H1 (cell line): ENCODE results near the gene DYRK1B. TPM values are rescaled to one million over a fixed set of nuclear protein-coding genes. Genes with fewer than 3 reads are reported as not detected.

Source experiments
- CTCF ChIA-PET: fragments of 300-600 bp; sonication (Branson Sonifier 250); formaldehyde crosslinking; loops from one replicate; lab custom pipeline; 2021; ENCODE audit not compliant: partially characterized antibody; lab: Charles Lee
- POLR2A ChIA-PET: fragments of 300-600 bp; sonication (Branson Sonifier 250); formaldehyde crosslinking; loops from one replicate; lab custom pipeline; 2021; ENCODE audit warnings: inconsistent platforms; ENCODE audit not compliant: partially characterized antibody; lab: Charles Lee
- DNase-seq, 2 experiments: peaks; one replicate each; pipeline versions ENCODE4 v3.0.0 to v3.0.0-alpha.2; 2010 to 2022; ENCODE audit warnings: low spot score in 2 of 2, low read depth in 1 of 2, mixed read lengths in 1 of 2
- FAIRE-seq: peaks from 2 replicates; lab custom pipeline; 2011; peaks lifted over from hg19 to GRCh38; lab: Jason Lieb, UNC
- H2AFZ ChIP-seq: 2 replicates; pipeline ENCODE4 v1.8.1; 2012; ENCODE audit warnings: low read length, inconsistent platforms
- H2AK5ac ChIP-seq: 2 replicates; pipeline ENCODE4 v1.6.1; 2013; ENCODE audit warnings: low read depth, low read length
- H2BK120ac ChIP-seq: replicated peaks from 2 replicates; pipeline ENCODE3; 2013; ENCODE audit warnings: low read depth, low read length, inconsistent platforms
- H2BK12ac ChIP-seq: 2 replicates; pipeline ENCODE4 v1.6.1; 2013; ENCODE audit warnings: low read depth, low read length
- H2BK15ac ChIP-seq: 2 replicates; pipeline ENCODE4 v1.6.1; 2013; ENCODE audit warnings: low read length
- H2BK20ac ChIP-seq: 2 replicates; pipeline ENCODE4 v1.6.1; 2013; ENCODE audit warnings: low read length
- H2BK5ac ChIP-seq: 2 replicates; pipeline ENCODE4 v1.6.1; 2013; ENCODE audit warnings: low read depth, low read length
- H3K14ac ChIP-seq: 2 replicates; pipeline ENCODE4 v1.6.1; 2013; ENCODE audit warnings: inconsistent platforms; ENCODE audit not compliant: insufficient read length
- H3K18ac ChIP-seq: 2 replicates; pipeline ENCODE4 v1.6.1; 2013; ENCODE audit warnings: low read length; ENCODE audit errors: extremely low read depth
- H3K23ac ChIP-seq: 2 replicates; pipeline ENCODE4 v1.6.1; 2013; ENCODE audit warnings: inconsistent platforms; ENCODE audit not compliant: insufficient read length
- H3K23me2 ChIP-seq: 2 replicates; pipeline ENCODE4 v1.6.1; 2013; ENCODE audit warnings: low read depth, low read length
- H3K27ac ChIP-seq: 2 replicates; pipeline ENCODE4 v1.6.1; 2011; ENCODE audit warnings: low read depth, low read length, inconsistent platforms
- H3K27me3 ChIP-seq, 4 experiments: replicated peaks in 1 of 4; 1 replicate in 1 of 4; 2 replicates in 3 of 4; pipeline versions ENCODE4 v1.6.1 to v1.8.1; 2011 to 2013; ENCODE audit warnings: low read length in 3 of 4, mild to moderate bottlenecking in 3 of 4, inconsistent platforms in 2 of 4, mixed read lengths in 2 of 4, moderate library complexity in 1 of 4; ENCODE audit not compliant: control insufficient read depth in 3 of 4, insufficient read depth in 3 of 4; ENCODE audit errors: extremely low read depth in 1 of 4
- H3K36me3 ChIP-seq, 4 experiments: 2 replicates each; pipeline versions ENCODE4 v1.6.1 to v1.8.1; 2011 to 2013; ENCODE audit warnings: mild to moderate bottlenecking in 4 of 4, low read length in 3 of 4, moderate library complexity in 2 of 4, control low read depth in 1 of 4, inconsistent platforms in 1 of 4; ENCODE audit not compliant: insufficient read depth in 4 of 4, control insufficient read depth in 2 of 4
- H3K4ac ChIP-seq: replicated peaks from 2 replicates; pipeline ENCODE3; 2013; ENCODE audit warnings: low read length, low read depth, mixed read lengths, inconsistent platforms; ENCODE audit not compliant: insufficient read length
- H3K4me1 ChIP-seq, 4 experiments: replicated peaks in 1 of 4; 1 replicate in 1 of 4; 2 replicates in 3 of 4; pipeline versions ENCODE4 v1.6.1 to v1.8.1; 2011 to 2013; ENCODE audit warnings: low read length in 3 of 4, inconsistent platforms in 2 of 4, mixed read lengths in 1 of 4; ENCODE audit not compliant: insufficient read depth in 4 of 4, control insufficient read depth in 3 of 4
- H3K4me2 ChIP-seq, 2 experiments: 2 replicates each; pipeline versions ENCODE4 v1.6.1 to v1.8.1; 2011 to 2013; ENCODE audit warnings: low read depth in 2 of 2, low read length in 2 of 2, control low read depth in 1 of 2, inconsistent platforms in 1 of 2, mild to moderate bottlenecking in 1 of 2; ENCODE audit not compliant: insufficient read depth in 1 of 2
- H3K4me3 ChIP-seq, 4 experiments: fragments of 200-600, 300-600 bp in 1 of 4; sonication (generic), shearing (Covaris generic), sonication (Bioruptor Twin) in 1 of 4; 2 replicates each; pipeline versions ENCODE4 v1.5.1 to v1.8.1; 2011 to 2016; ENCODE audit warnings: low read length in 4 of 4, low read depth in 3 of 4, control low read depth in 2 of 4, inconsistent platforms in 2 of 4, mild to moderate bottlenecking in 2 of 4, mixed read lengths in 1 of 4, moderate library complexity in 1 of 4; ENCODE audit not compliant: insufficient read depth in 2 of 4; ENCODE audit errors: extremely low read depth in 1 of 4
- H3K56ac ChIP-seq: replicated peaks from 2 replicates; pipeline ENCODE3; 2013; ENCODE audit warnings: low read depth, mild to moderate bottlenecking, mixed read lengths, low read length, inconsistent platforms; ENCODE audit not compliant: insufficient read length
- H3K79me1 ChIP-seq: 2 replicates; pipeline ENCODE4 v1.6.1; 2013; ENCODE audit warnings: low read depth, low read length, control low read depth
- H3K79me2 ChIP-seq, 2 experiments: 2 replicates each; pipeline versions ENCODE4 v1.6.1 to v1.8.1; 2012 to 2013; ENCODE audit warnings: low read length in 2 of 2, mild to moderate bottlenecking in 2 of 2, inconsistent platforms in 1 of 2; ENCODE audit not compliant: insufficient read depth in 2 of 2, control insufficient read depth in 1 of 2
- H3K9ac ChIP-seq, 4 experiments: replicated peaks in 1 of 4; 1 replicate in 1 of 4; 2 replicates in 3 of 4; pipeline versions ENCODE4 v1.6.1 to v1.8.1; 2011 to 2013; ENCODE audit warnings: low read depth in 3 of 4, low read length in 3 of 4, control low read depth in 2 of 4, mild to moderate bottlenecking in 2 of 4, moderate library complexity in 2 of 4, inconsistent platforms in 1 of 4; ENCODE audit errors: extremely low read depth in 1 of 4
- H3K9me3 ChIP-seq, 2 experiments: 2 replicates each; pipeline versions ENCODE4 v1.6.1 to v1.8.1; 2012 to 2013; ENCODE audit warnings: mild to moderate bottlenecking in 2 of 2, moderate library complexity in 2 of 2, control low read depth in 1 of 2, inconsistent platforms in 1 of 2, low read depth in 1 of 2, low read length in 1 of 2, mixed read lengths in 1 of 2; ENCODE audit not compliant: insufficient read depth in 2 of 2
- H4K20me1 ChIP-seq, 2 experiments: replicated peaks in 1 of 2; 2 replicates each; pipeline versions ENCODE3 to v1.8.1; 2011 to 2013; ENCODE audit warnings: inconsistent platforms in 2 of 2, low read length in 2 of 2, mild to moderate bottlenecking in 1 of 2; ENCODE audit not compliant: insufficient read depth in 2 of 2, control insufficient read depth in 1 of 2
- H4K5ac ChIP-seq: 2 replicates; pipeline ENCODE4 v1.6.1; 2013; ENCODE audit warnings: low read length, low read depth, mixed read lengths, inconsistent platforms; ENCODE audit not compliant: insufficient read length
- H4K8ac ChIP-seq: 2 replicates; pipeline ENCODE4 v1.8.0; 2013; ENCODE audit warnings: mild to moderate bottlenecking, moderate library complexity, low read length, inconsistent platforms; ENCODE audit not compliant: insufficient read depth; ENCODE audit errors: extremely low read depth
- H4K91ac ChIP-seq: replicated peaks from 2 replicates; pipeline ENCODE3; 2013; ENCODE audit warnings: low read length, mixed read lengths, inconsistent platforms; ENCODE audit not compliant: insufficient read length
- ASH2L ChIP-seq: fragments of 200-600, 300-600 bp; sonication (generic); IDR thresholded peaks from one replicate; pipeline ENCODE4 v1.7.1; 2017; ENCODE audit warnings: low read length
- CTBP2 ChIP-seq: IDR thresholded peaks from 2 replicates; pipeline ENCODE4 v1.7.0; 2011; ENCODE audit warnings: borderline replicate concordance, mild to moderate bottlenecking, moderate library complexity, mixed read lengths, low read length; ENCODE audit not compliant: insufficient read depth, insufficient read length
- EP300 ChIP-seq, 2 experiments: IDR thresholded peaks; 1 replicate in 1 of 2; 2 replicates in 1 of 2; pipeline ENCODE4 v1.6.1; 2011 to 2012; ENCODE audit warnings: low read depth in 2 of 2, low read length in 2 of 2, mild to moderate bottlenecking in 2 of 2, borderline replicate concordance in 1 of 2, inconsistent platforms in 1 of 2, moderate library complexity in 1 of 2
- EZH2 ChIP-seq: fragments of 200-600 bp; sonication (generic); IDR thresholded peaks from 2 replicates; pipeline ENCODE4 v1.7.1; 2012; ENCODE audit warnings: low read depth, mild to moderate bottlenecking, moderate library complexity, low read length, inconsistent platforms; ENCODE audit not compliant: severe bottlenecking
- JUND ChIP-seq: IDR thresholded peaks from 2 replicates; pipeline ENCODE4 v1.6.1; 2011; ENCODE audit warnings: mild to moderate bottlenecking, improper control_type of control experiment, low read length
- MAFK ChIP-seq: IDR thresholded peaks from 2 replicates; pipeline ENCODE4 v1.6.1; 2012; ENCODE audit warnings: low read depth, mild to moderate bottlenecking, improper control_type of control experiment, low read length
- PHF8 ChIP-seq: fragments of 200-600 bp; sonication (generic); conservative IDR thresholded peaks from 2 replicates; pipeline ENCODE4 v1.7.1; 2012; ENCODE audit warnings: low read depth, mild to moderate bottlenecking, inconsistent platforms, low read length, moderate library complexity
- RXRA ChIP-seq: IDR thresholded peaks from 2 replicates; pipeline ENCODE4 v1.6.1; 2011; ENCODE audit warnings: low read depth, mild to moderate bottlenecking, low read length, moderate library complexity; ENCODE audit not compliant: insufficient read depth
- SAP30 ChIP-seq: fragments of 300-600 bp; sonication (generic); IDR thresholded peaks from 2 replicates; pipeline ENCODE4 v1.7.1; 2012; ENCODE audit warnings: low read length, moderate library complexity, mild to moderate bottlenecking, inconsistent platforms; ENCODE audit not compliant: insufficient read depth, insufficient replicate concordance
- SUZ12 ChIP-seq: fragments of 200-600 bp; sonication (generic); IDR thresholded peaks from 2 replicates; pipeline ENCODE4 v1.6.1; 2012; ENCODE audit warnings: mild to moderate bottlenecking, inconsistent platforms, low read length, moderate library complexity, mixed read lengths
- TAF1 ChIP-seq: IDR thresholded peaks from 2 replicates; pipeline ENCODE4 v1.6.1; 2011; ENCODE audit warnings: mild to moderate bottlenecking, low read depth, low read length
- ZNF274 ChIP-seq: IDR thresholded peaks from 2 replicates; pipeline ENCODE4 v1.7.0; 2012; ENCODE audit warnings: low read length, borderline replicate concordance; ENCODE audit errors: extremely low read depth
- WGBS, 2 experiments: shearing (Covaris generic) in 1 of 2; methylation state at CpG; one replicate each; pipeline versions ENCODE4 v1.1.6 to v1.1.7; 2013 to 2015; ENCODE audit warnings: low lambda C conversion rate in 2 of 2, mixed read lengths in 2 of 2, inconsistent platforms in 1 of 2, low coverage in 1 of 2, missing lambda C conversion rate in 1 of 2; ENCODE audit not compliant: insufficient replicate concordance in 2 of 2, insufficient coverage in 1 of 2, insufficient read length in 1 of 2; ENCODE audit errors: extremely low coverage in 1 of 2, missing lambda C conversion rate in 1 of 2; 5-methylcytosine and 5-hydroxymethylcytosine counted together
- polyA plus RNA-seq, 7 experiments: library from polyadenylated mRNA; depleted of rRNA in 3 of 7; stranded (reverse) in 5 of 7; unstranded in 2 of 7; fragments of >200 nt in 5 of 7; fragments of 200-250 nt in 2 of 7; gene quantifications; 1 replicate in 5 of 7; 2 replicates in 1 of 7; 4 replicates in 1 of 7; pipeline versions ENCODE4 v1.2.1 to v1.2.3, GENCODE V29; 2011 to 2013; ENCODE audit warnings: missing spikeins in 2 of 7, mixed read lengths in 2 of 7
- total RNA-seq: library from RNA; stranded (reverse); fragmentation: NEBNext Ultra II Directional; extraction: Animal tissue kit (Norgen Biotek cat#: 25700); gene quantifications from 2 replicates; pipeline ENCODE4 v1.2.1, GENCODE V29; 2021
- TF ChIP-seq, protein P1 (sequence below): IDR thresholded peaks from 2 replicates; pipeline ENCODE4 v1.6.1; 2011; ENCODE audit warnings: low read depth, mild to moderate bottlenecking, low read length; ENCODE audit not compliant: insufficient read depth

DYRK1B gene
- total and polyA plus RNA-seq, 2 of the 8 experiments (the other 6 are each of a cell fraction or from before 2014, with no cell fraction given), result 6.9 to 14.8 TPM

GRCh38 chr19:39874404-39874803 lies 40.4 kb upstream of the DYRK1B start:
- no peak for FAIRE-seq
- no peak overlapping the region for H3K27ac ChIP-seq
- no peak overlapping the region for H3K56ac ChIP-seq
- H3K4me1 ChIP-seq, result peaks cover 0 to 6% (median 4%) of the 10 kb centered on the region in 4 experiments; a peak in 5 of 7 replicates
- no peaks in the 10 kb centered on the region for H3K23me2 ChIP-seq
- no peak overlapping the region for H3K14ac ChIP-seq
- H2BK120ac ChIP-seq, result no peak overlapping the region
- no peak overlapping the region for H2BK12ac ChIP-seq
- no peaks in the 10 kb centered on the region for H3K27me3 ChIP-seq
- no peak overlapping the region for H2BK5ac ChIP-seq
- no peak overlapping the region for H3K23ac ChIP-seq
- H3K9me3 ChIP-seq, result no peaks in the 10 kb centered on the region
- no peak overlapping the region for H3K18ac ChIP-seq
- no peak for DNase-seq
- no peak overlapping the region for H4K8ac ChIP-seq
- CTCF ChIA-PET, result interaction anchor here (0.6 kb wide), 1 partner anchor 294 kb away, joined by 4 read pairs; no protein-coding TSS in a partner anchor
- no peak overlapping the region for H3K4me2 ChIP-seq
- no peak overlapping the region for H4K5ac ChIP-seq
- H3K79me2 ChIP-seq, result no peaks in the 10 kb centered on the region
- H4K20me1 ChIP-seq, result no peaks in the 10 kb centered on the region
- H3K4ac ChIP-seq, result no peak overlapping the region
- no peak overlapping the region for H3K9ac ChIP-seq
- H2BK15ac ChIP-seq, result no peak overlapping the region
- no peak overlapping the region for H2AFZ ChIP-seq
- POLR2A ChIA-PET, result no interaction called here
- H4K91ac ChIP-seq, result no peak overlapping the region
- H2BK20ac ChIP-seq, result no peak overlapping the region
- H3K79me1 ChIP-seq, result no peaks in the 10 kb centered on the region
- WGBS, 2 experiments, result 78% methylated on average over 1 of the region's 1 CpG; no CpG with 5 or more reads in 1 of the 2 experiments
- H3K4me3 ChIP-seq, result no peak overlapping the region
- no peaks in the 10 kb centered on the region for H3K36me3 ChIP-seq
- no peak overlapping the region for H2AK5ac ChIP-seq
- TF ChIP-seq SUZ12, result no peak
- TF ChIP-seq SAP30, result no peak
- TF ChIP-seq PHF8, result no peak
- TF ChIP-seq ASH2L, result no peak
- TF ChIP-seq, protein P1, sequence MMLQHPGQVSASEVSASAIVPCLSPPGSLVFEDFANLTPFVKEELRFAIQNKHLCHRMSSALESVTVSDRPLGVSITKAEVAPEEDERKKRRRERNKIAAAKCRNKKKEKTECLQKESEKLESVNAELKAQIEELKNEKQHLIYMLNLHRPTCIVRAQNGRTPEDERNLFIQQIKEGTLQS, result no peak
- no peak for TF ChIP-seq RXRA
- TF ChIP-seq JUND, result no peak
- no peak for TF ChIP-seq CTBP2
- no peak for TF ChIP-seq EP300 (IDR thresholded peaks at IDR 0.05; ENCODE audit: borderline replicate concordance in 1 of 2, low read depth in 2 of 2, low read length in 2 of 2)
- TF ChIP-seq MAFK, result no peak
- no peak for TF ChIP-seq TAF1
- TF ChIP-seq ZNF274, result no peak
- TF ChIP-seq EZH2, result no peak
